Activated naive CD4-positive, alpha-beta T cell treated with anti-CD3 and anti-CD28 coated beads for 36 hours (primary cell): Measurements from ENCODE around the gene NUDT15. TPM values are rescaled to one million over a fixed set of nuclear protein-coding genes. Genes with fewer than 3 reads are reported as not detected.
"Not testable (repeated sequence)": the region's sequence is repeated elsewhere in the genome, so short reads cannot be mapped to it uniquely, and the experiment has no call there.

Experiments used
- CTCF ChIA-PET: fragments of 350-600 bp; sonication (Branson Sonifier 250); formaldehyde crosslinking; loops from one replicate; lab custom pipeline; 2021; ENCODE audit warnings: antibody characterized with exemption; lab: Charles Lee
- DNase-seq: peaks from one replicate; pipeline ENCODE4 v3.0.0-alpha.2; 2020
- H3K27ac Mint-ChIP-seq: one replicate; pipeline ENCODE4 v1.8.0; 2021; ENCODE audit warnings: mild to moderate bottlenecking, mixed read lengths
- H3K27me3 Mint-ChIP-seq: one replicate; pipeline ENCODE4 v1.8.0; 2021; ENCODE audit warnings: low read depth, mixed read lengths
- H3K36me3 Mint-ChIP-seq: one replicate; pipeline ENCODE4 v1.8.0; 2021; ENCODE audit warnings: low read depth, mixed read lengths
- H3K4me1 Mint-ChIP-seq: one replicate; pipeline ENCODE4 v1.8.0; 2021; ENCODE audit warnings: low read depth, mixed read lengths
- H3K4me3 Mint-ChIP-seq: one replicate; pipeline ENCODE4 v1.8.0; 2021; ENCODE audit warnings: mild to moderate bottlenecking, moderate library complexity, mixed read lengths
- H3K9me3 Mint-ChIP-seq: one replicate; pipeline ENCODE4 v1.8.0; 2021; ENCODE audit warnings: mixed read lengths
- intact Hi-C: fragments of 100-400 bp; cut with micrococcal nuclease; formaldehyde crosslinking; loops from one replicate; pipeline ENCODE4 v1.15.1; 2023
- total RNA-seq, 2 experiments: library from RNA; stranded (reverse); gene quantifications; one replicate each; pipeline ENCODE4 v1.2.3, GENCODE V29; 2021

The NUDT15 gene
- 10 to 100 TPM; 28.3 to 29.2 TPM for total RNA-seq

DNA sequence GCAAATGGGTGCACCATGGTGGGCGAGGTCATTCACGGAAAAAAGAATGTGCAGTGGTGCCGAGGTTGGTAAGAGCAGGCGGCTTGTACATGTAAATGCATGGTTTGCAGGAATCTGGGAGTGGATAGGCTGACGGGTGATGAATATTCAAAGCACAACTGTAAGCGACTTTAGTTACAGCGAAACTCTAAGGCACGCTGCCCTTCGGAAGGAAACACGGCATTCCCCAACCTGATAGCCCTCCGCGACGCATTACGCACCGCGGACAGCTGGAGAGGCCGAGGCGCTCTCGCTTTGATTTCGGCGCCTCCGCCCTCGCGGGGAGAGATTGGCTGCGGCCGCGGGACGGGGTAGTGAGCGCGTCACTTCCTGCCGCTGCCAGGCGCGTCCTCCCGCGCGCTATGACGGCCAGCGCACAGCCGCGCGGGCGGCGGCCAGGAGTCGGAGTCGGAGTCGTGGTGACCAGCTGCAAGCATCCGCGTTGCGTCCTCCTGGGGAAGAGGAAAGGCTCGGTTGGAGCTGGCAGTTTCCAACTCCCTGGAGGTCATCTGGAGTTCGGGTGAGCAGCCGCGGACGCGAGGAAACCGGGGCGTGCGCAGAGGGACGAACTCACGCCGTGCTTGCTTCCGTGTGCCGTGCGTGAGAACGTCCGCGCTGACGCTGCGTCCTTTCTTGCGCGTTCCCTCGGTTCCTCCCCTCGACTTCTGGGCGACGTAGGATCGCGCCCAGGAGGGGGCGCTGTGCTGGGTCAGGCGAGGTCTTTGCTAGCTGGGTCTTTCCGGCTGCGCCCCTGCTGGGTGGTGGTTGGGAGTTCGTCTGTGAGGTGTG, at the start of gene NUDT15:
Gene NUDT15, plus strand, starts transcription at position 381 of the 828 bp plus-strand sequence. Its CDS starts 21 bp downstream, at position 402.
- Mint-ChIP-seq H3K36me3 (peaks cover 24% of the 10 kb centered on the region), H3K4me1 (peaks cover 42% of the 10 kb centered on the region)

GRCh38 chr13:47990427-47990826, 47.1 kb upstream of the NUDT15 start:
- intact Hi-C loops = no loop called here
- Mint-ChIP-seq H3K27me3 (no peaks in the 10 kb centered on the region), H3K4me1 (peaks cover 2% of the 10 kb centered on the region), H3K36me3 (peaks cover 41% of the 10 kb centered on the region), H3K9me3 (no peaks in the 10 kb centered on the region), H3K27ac (no peak overlapping the region), H3K4me3 (no peak overlapping the region)
- CTCF ChIA-PET = no interaction called here
- DNase-seq = no peak

More for the DNA sequence above, at the start of gene NUDT15:
- peak; percentile 96 for DNase-seq
- intact Hi-C loops = loop anchor here (1.0 to 10.0 kb wide), 18 partner anchors 29 to 1985 kb away; partner anchors contain the start of genes ESD, FNDC3A, ITM2B and MED4
- CTCF ChIA-PET = interaction anchor here (0.6 to 2.4 kb wide), 22 partner anchors 9 to 537 kb away, joined by 3 to 23 read pairs (median 4); partner anchors contain the start of genes ITM2B and MED4
- H3K4me3 Mint-ChIP-seq = peak within 1 kb of the TSS; percentile 95
- H3K27me3 Mint-ChIP-seq = no peaks in the 10 kb centered on the region
- H3K9me3 Mint-ChIP-seq = no peaks in the 10 kb centered on the region
- H3K27ac Mint-ChIP-seq = peak within 1 kb of the TSS; percentile 95

GRCh38 chr13:47990920-47991466, 46.5 kb upstream of the NUDT15 start:
- CTCF ChIA-PET = no interaction called here
- intact Hi-C loops = no loop called here
- no peak overlapping the region for H3K27ac Mint-ChIP-seq
- H3K4me3 Mint-ChIP-seq = no peak overlapping the region
- no peaks in the 10 kb centered on the region for H3K9me3 Mint-ChIP-seq
- H3K36me3 Mint-ChIP-seq = peaks cover 37% of the 10 kb centered on the region
- H3K27me3 Mint-ChIP-seq = no peaks in the 10 kb centered on the region
- DNase-seq = no peak
- peaks cover 2% of the 10 kb centered on the region for H3K4me1 Mint-ChIP-seq

- peaks cover 30% of the 10 kb centered on the region for H3K36me3 Mint-ChIP-seq
- H3K27me3 Mint-ChIP-seq = no peaks in the 10 kb centered on the region
- no peak overlapping the region for H3K27ac Mint-ChIP-seq
- peaks cover 3% of the 10 kb centered on the region for H3K4me1 Mint-ChIP-seq
- no peak overlapping the region for H3K4me3 Mint-ChIP-seq
- intact Hi-C loops = no loop called here
- no peaks in the 10 kb centered on the region for H3K9me3 Mint-ChIP-seq
- no peak for DNase-seq
- CTCF ChIA-PET = no interaction called here
Measured at GRCh38 chr13:47991859-47992258, 45.7 kb upstream of the NUDT15 start.

DNA sequence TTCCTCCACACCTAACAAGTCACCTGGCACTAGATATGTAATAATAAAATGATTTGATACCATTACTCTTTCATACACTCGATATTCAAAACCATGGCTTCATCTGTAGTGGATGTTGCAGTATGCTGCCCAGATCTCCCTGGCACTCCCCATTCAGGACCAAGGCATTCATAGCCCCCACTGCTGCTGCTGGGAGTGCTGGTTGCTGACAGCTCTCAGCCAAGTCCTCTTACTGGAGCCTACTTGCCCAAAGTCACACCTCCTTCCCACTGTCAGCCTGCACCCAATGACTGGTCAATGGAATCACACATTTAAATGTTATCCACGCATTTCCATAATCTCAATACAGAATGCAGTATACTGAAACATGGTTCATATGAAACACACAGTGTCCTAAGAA, 40.1 kb upstream of the NUDT15 start:
- Mint-ChIP-seq H3K27me3 (no peaks in the 10 kb centered on the region), H3K27ac (no peak overlapping the region), H3K9me3 (no peaks in the 10 kb centered on the region), H3K36me3 (peaks cover 17% of the 10 kb centered on the region), H3K4me1 (peaks cover 33% of the 10 kb centered on the region), H3K4me3 (no peak overlapping the region)
- CTCF ChIA-PET = interaction anchor here (0.6 to 1.5 kb wide), 2 partner anchors 41 to 172 kb away, joined by 3 to 4 read pairs; partner anchors contain the start of gene NUDT15
- DNase-seq = no peak
- intact Hi-C loops = no loop called here

GRCh38 chr13:47999973-48000372, 37.6 kb upstream of the NUDT15 start:
- intact Hi-C loops = no loop called here
- no peak overlapping the region for H3K27ac Mint-ChIP-seq
- CTCF ChIA-PET = interaction anchor here (0.7 to 1.5 kb wide), 2 partner anchors 32 to 38 kb away, joined by 3 to 4 read pairs; partner anchors contain the start of gene NUDT15

GRCh38 chr13:48000559-48001113, 36.9 kb upstream of the NUDT15 start:
- Mint-ChIP-seq H3K36me3 (peaks cover 8% of the 10 kb centered on the region), H3K9me3 (no peaks in the 10 kb centered on the region), H3K4me1 (peaks cover 31% of the 10 kb centered on the region), H3K27me3 (no peaks in the 10 kb centered on the region), H3K4me3 (peak overlapping the region; percentile 94), H3K27ac (peak overlapping the region; percentile 81)
- DNase-seq = peak; percentile 19
- CTCF ChIA-PET = interaction anchor here (0.8 to 1.5 kb wide), 2 partner anchors 38 to 581 kb away, joined by 3 to 4 read pairs; partner anchors contain the start of gene NUDT15
- intact Hi-C loops = loop anchor here (1.0 kb wide), 5 partner anchors 37 to 532 kb away; partner anchors contain the start of genes MED4, NUDT15 and RB1

More at GRCh38 chr13:47999973-48000372, 37.6 kb upstream of the NUDT15 start:
- Mint-ChIP-seq H3K9me3 (no peaks in the 10 kb centered on the region), H3K4me1 (peaks cover 31% of the 10 kb centered on the region), H3K27me3 (no peaks in the 10 kb centered on the region), H3K36me3 (peaks cover 8% of the 10 kb centered on the region), H3K4me3 (peak overlapping the region; percentile 94)
- DNase-seq = no peak

- Mint-ChIP-seq H3K4me1 (peaks cover 31% of the 10 kb centered on the region), H3K4me3 (peak within 1 kb of the TSS; percentile 94)
- CTCF ChIA-PET = interaction anchor here (0.8 kb wide), 1 partner anchor 581 kb away, joined by 3 read pairs; no protein-coding TSS in a partner anchor
Measured at GRCh38 chr13:48001114-48001881, 36.2 kb upstream of the NUDT15 start, which contains the start of gene SUCLA2. TSS of gene SUCLA2 (minus strand) at chr13:48001273. CDS start at chr13:48001269, 4 bp downstream.

GRCh38 chr13:48001999-48002398, 35.5 kb upstream of the NUDT15 start:
- peak overlapping the region; percentile 14 for H3K27ac Mint-ChIP-seq

More at GRCh38 chr13:48001114-48001881, 36.2 kb upstream of the NUDT15 start, which contains the start of gene SUCLA2:
- Mint-ChIP-seq H3K36me3 (peaks cover 5% of the 10 kb centered on the region), H3K27me3 (no peaks in the 10 kb centered on the region), H3K27ac (peak within 1 kb of the TSS; percentile 81), H3K9me3 (no peaks in the 10 kb centered on the region)
- DNase-seq = peak; percentile 92
- intact Hi-C loops = loop anchor here (1.0 kb wide), 5 partner anchors 36 to 531 kb away; partner anchors contain the start of genes MED4, NUDT15 and RB1

GRCh38 chr13:48004201-48004600, 33.3 kb upstream of the NUDT15 start:
- intact Hi-C loops = no loop called here
- peaks cover 16% of the 10 kb centered on the region for H3K4me1 Mint-ChIP-seq

More at GRCh38 chr13:48001999-48002398, 35.5 kb upstream of the NUDT15 start:
- H3K9me3 Mint-ChIP-seq, CTCF ChIA-PET, H3K36me3 Mint-ChIP-seq, H3K27me3 Mint-ChIP-seq: not testable (repeated sequence)
- peak overlapping the region; percentile 94 for H3K4me3 Mint-ChIP-seq
- peak; percentile 11 for DNase-seq
- peaks cover 29% of the 10 kb centered on the region for H3K4me1 Mint-ChIP-seq
- intact Hi-C loops = loop anchor here (1.0 kb wide), 5 partner anchors 35 to 530 kb away; partner anchors contain the start of genes MED4, NUDT15 and RB1

GRCh38 chr13:48006396-48006795, 31.1 kb upstream of the NUDT15 start:
- intact Hi-C loops = no loop called here
- Mint-ChIP-seq H3K36me3 (no peaks in the 10 kb centered on the region), H3K4me3 (no peak overlapping the region), H3K27ac (no peak overlapping the region), H3K4me1 (peaks cover 5% of the 10 kb centered on the region), H3K9me3 (no peaks in the 10 kb centered on the region), H3K27me3 (no peaks in the 10 kb centered on the region)
- no peak for DNase-seq
- CTCF ChIA-PET = interaction anchor here (0.6 kb wide), 2 partner anchors 29 to 577 kb away, joined by 3 read pairs; no protein-coding TSS in a partner anchor

More at GRCh38 chr13:48004201-48004600, 33.3 kb upstream of the NUDT15 start:
- Mint-ChIP-seq H3K4me3 (no peak overlapping the region), H3K36me3 (no peaks in the 10 kb centered on the region), H3K9me3 (no peaks in the 10 kb centered on the region), H3K27ac (no peak overlapping the region), H3K27me3 (no peaks in the 10 kb centered on the region)
- CTCF ChIA-PET = no interaction called here
- DNase-seq = no peak
